GM12878 (cell line): ENCODE results near the gene DISC1. TPM values are rescaled to one million over a fixed set of nuclear protein-coding genes. Genes with fewer than 3 reads are reported as not detected.

Source experiments
- ATAC-seq: fragments of 200-7000 bp; cut with Tn5 transposase; 3 replicates; pipeline ENCODE4 v1.9.1; 2020; ENCODE audit warnings: mild to moderate bottlenecking, moderate library complexity
- BruUV-seq: library from RNA; stranded (reverse); fragments of 400-500 nt; replicated peaks from 2 replicates; lab custom pipeline; 2021; lab: Mats Ljungman, UMichigan
- CTCF ChIA-PET: fragments of 300-600 bp; sonication (Branson Sonifier 250); formaldehyde crosslinking; extraction: SDS; loops from one replicate; lab custom pipeline; 2021; ENCODE audit warnings: inconsistent platforms; lab: Yijun Ruan, JAX
- POLR2A ChIA-PET: fragments of 350-600 bp; formaldehyde crosslinking; extraction: SDS; loops from one replicate; lab custom pipeline; 2021; ENCODE audit warnings: inconsistent platforms; lab: Charles Lee
- RAD21 ChIA-PET: fragments of 300-600 bp; sonication (Branson Sonifier 250); formaldehyde crosslinking; loops from one replicate; lab custom pipeline; 2023; ENCODE audit warnings: antibody characterized with exemption; ENCODE audit not compliant: unreplicated experiment; lab: Charles Lee
- SMC1A ChIA-PET: fragments of 300-600 bp; sonication (Branson Sonifier 250); formaldehyde crosslinking; loops from one replicate; lab custom pipeline; 2023; ENCODE audit not compliant: unreplicated experiment, uncharacterized antibody; lab: Charles Lee
- DNase-seq: peaks from one replicate; pipeline ENCODE4 v3.0.0-alpha.2; 2011; ENCODE audit warnings: low read depth, low spot score
- FAIRE-seq: peaks from 3 replicates; lab custom pipeline; 2011; peaks lifted over from hg19 to GRCh38; lab: Jason Lieb, UNC
- H2AFZ ChIP-seq: 2 replicates; pipeline ENCODE4 v1.6.0; 2011; ENCODE audit warnings: low read depth, low read length, control low read depth; ENCODE audit not compliant: control insufficient read depth
- H3K27ac ChIP-seq: 2 replicates; pipeline ENCODE4 v1.5.1; 2011; ENCODE audit warnings: control low read depth; ENCODE audit not compliant: control insufficient read depth, insufficient read depth
- H3K27me3 ChIP-seq, 2 experiments: replicated peaks in 1 of 2; 2 replicates each; pipeline versions ENCODE4 v1.6.0 to v1.6.1; 2011; ENCODE audit warnings: low read length in 1 of 2; ENCODE audit not compliant: control insufficient read depth in 2 of 2, insufficient read depth in 2 of 2
- H3K36me3 ChIP-seq, 2 experiments: 2 replicates each; pipeline ENCODE4 v1.5.1; 2011; ENCODE audit warnings: low read length in 1 of 2; ENCODE audit not compliant: control insufficient read depth in 2 of 2, insufficient read depth in 2 of 2
- H3K4me1 ChIP-seq: 2 replicates; pipeline ENCODE4 v1.6.1; 2011; ENCODE audit warnings: mild to moderate bottlenecking, low read length, moderate library complexity, mixed read lengths; ENCODE audit not compliant: control insufficient read depth, insufficient read depth
- H3K4me2 ChIP-seq: 2 replicates; pipeline ENCODE4 v1.6.0; 2011; ENCODE audit warnings: control low read depth; ENCODE audit not compliant: control insufficient read depth, insufficient read depth
- H3K4me3 ChIP-seq: fragments of 200-600 bp; sonication (generic); 2 replicates; pipeline ENCODE4 v1.5.1; 2016
- H3K79me2 ChIP-seq: 2 replicates; pipeline ENCODE4 v1.6.0; 2011; ENCODE audit warnings: low read length; ENCODE audit not compliant: control insufficient read depth, insufficient read depth
- H3K9ac ChIP-seq: 2 replicates; pipeline ENCODE4 v1.8.0; 2011; ENCODE audit warnings: low read length, control low read depth, mixed read lengths; ENCODE audit not compliant: control insufficient read depth, insufficient read depth
- H3K9me3 ChIP-seq: replicated peaks from 3 replicates; pipeline ENCODE4 v1.5.1; 2011; ENCODE audit warnings: mild to moderate bottlenecking, low read length; ENCODE audit not compliant: control insufficient read depth, insufficient read depth
- H4K20me1 ChIP-seq: 2 replicates; pipeline ENCODE4 v1.6.0; 2011; ENCODE audit not compliant: control insufficient read depth, insufficient read depth
- BCL3 ChIP-seq: IDR thresholded peaks from 2 replicates; pipeline ENCODE4 v1.6.1; 2011; ENCODE audit warnings: borderline replicate concordance, low read depth, mild to moderate bottlenecking, moderate library complexity, low read length; ENCODE audit not compliant: insufficient read depth, poor library complexity, severe bottlenecking
- HCFC1 ChIP-seq: fragments of 150-350 bp; IDR thresholded peaks from 2 replicates; pipeline ENCODE4 v1.6.1; 2014; ENCODE audit warnings: low read length
- IRF4 ChIP-seq: IDR thresholded peaks from 2 replicates; pipeline ENCODE4 v1.6.1; 2011; ENCODE audit warnings: low read depth, low read length
- NFIC ChIP-seq: IDR thresholded peaks from 2 replicates; pipeline ENCODE4 v1.6.1; 2012; ENCODE audit warnings: low read depth, mild to moderate bottlenecking, inconsistent platforms, low read length, moderate library complexity
- WGBS: methylation state at CpG from one replicate; pipeline ENCODE4 v1.1.6; 2016; ENCODE audit warnings: low lambda C conversion rate; ENCODE audit not compliant: insufficient replicate concordance, insufficient coverage; ENCODE audit errors: missing lambda C conversion rate; 5-methylcytosine and 5-hydroxymethylcytosine counted together
- in situ Hi-C: fragments of 300-500 bp; cut with MboI; formaldehyde crosslinking; loops from 9 replicates; pipeline ENCODE4 v1.14.3; 2018; ENCODE audit warnings: mixed read lengths
- intact Hi-C: fragments of 100-400 bp; cut with micrococcal nuclease; formaldehyde crosslinking; loops from one replicate; pipeline ENCODE4 v1.14.2; 2022; ENCODE audit not compliant: unreplicated experiment
- polyA plus RNA-seq, 11 experiments: library from polyadenylated mRNA; depleted of rRNA in 4 of 11; unstranded in 6 of 11; stranded (reverse) in 5 of 11; fragments of >200 nt; fragmentation: Nextera tagmentation in 4 of 11; fragmentation: Illumina TruSeq in 1 of 11; extraction: Ambion mirVana in 4 of 11; extraction: Trizol in 1 of 11; gene quantifications; 1 replicate in 1 of 11; 2 replicates in 10 of 11; pipeline versions ENCODE4 v1.2.1 to v1.2.3, GENCODE V29; 2011 to 2016; ENCODE audit warnings: inconsistent platforms in 2 of 11, missing spikeins in 2 of 11, low read depth in 1 of 11
- total RNA-seq, 4 experiments: library from RNA; depleted of rRNA in 3 of 4; stranded (reverse); fragments of >200 nt in 3 of 4; fragmentation: Illumina TruSeq in 1 of 4; extraction: Trizol in 1 of 4; gene quantifications; 2 replicates each; pipeline versions ENCODE4 v1.2.1 to v1.2.3, GENCODE V29; 2013 to 2021
- TF ChIP-seq, protein P1 (sequence below): fragments of 450-650 bp; IDR thresholded peaks from 2 replicates; pipeline ENCODE4 v1.6.1; 2017; ENCODE audit warnings: mild to moderate bottlenecking

The DISC1 gene
- total and polyA plus RNA-seq, 10 of the 15 experiments (the other 5 are each of a cell fraction or from before 2014, with no cell fraction given) = 0.05 to 0.72 (median 0.19) TPM; not detected in 1

GRCh38 chr1:231857609-231858135 lies 231.1 kb downstream of the DISC1 start:
- H4K20me1 ChIP-seq = no peaks in the 10 kb centered on the region
- H3K4me2 ChIP-seq = no peak overlapping the region
- BruUV-seq = no TSS peak
- POLR2A ChIA-PET = no interaction called here
- TF ChIP-seq HCFC1 (no peak), NFIC (no peak), IRF4 (no peak), BCL3 (no peak)
- TF ChIP-seq, protein P1, sequence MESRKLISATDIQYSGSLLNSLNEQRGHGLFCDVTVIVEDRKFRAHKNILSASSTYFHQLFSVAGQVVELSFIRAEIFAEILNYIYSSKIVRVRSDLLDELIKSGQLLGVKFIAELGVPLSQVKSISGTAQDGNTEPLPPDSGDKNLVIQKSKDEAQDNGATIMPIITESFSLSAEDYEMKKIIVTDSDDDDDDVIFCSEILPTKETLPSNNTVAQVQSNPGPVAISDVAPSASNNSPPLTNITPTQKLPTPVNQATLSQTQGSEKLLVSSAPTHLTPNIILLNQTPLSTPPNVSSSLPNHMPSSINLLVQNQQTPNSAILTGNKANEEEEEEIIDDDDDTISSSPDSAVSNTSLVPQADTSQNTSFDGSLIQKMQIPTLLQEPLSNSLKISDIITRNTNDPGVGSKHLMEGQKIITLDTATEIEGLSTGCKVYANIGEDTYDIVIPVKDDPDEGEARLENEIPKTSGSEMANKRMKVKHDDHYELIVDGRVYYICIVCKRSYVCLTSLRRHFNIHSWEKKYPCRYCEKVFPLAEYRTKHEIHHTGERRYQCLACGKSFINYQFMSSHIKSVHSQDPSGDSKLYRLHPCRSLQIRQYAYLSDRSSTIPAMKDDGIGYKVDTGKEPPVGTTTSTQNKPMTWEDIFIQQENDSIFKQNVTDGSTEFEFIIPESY = no peak
- TF ChIP-seq, all 136 proteins: peak for 0
- no peak overlapping the region for H3K4me3 ChIP-seq
- H3K27me3 ChIP-seq = no peaks in the 10 kb centered on the region; a peak in 1 of 4 replicates
- H3K9ac ChIP-seq = no peak overlapping the region
- in situ Hi-C loops = no loop called here
- no peak overlapping the region for H2AFZ ChIP-seq
- H3K36me3 ChIP-seq = no peaks in the 10 kb centered on the region
- WGBS = 73% methylated on average over 8 of the region's 8 CpGs
- H3K79me2 ChIP-seq = no peaks in the 10 kb centered on the region
- intact Hi-C loops = no loop called here
- no peak overlapping the region for H3K27ac ChIP-seq
- ATAC-seq = no peak
- SMC1A ChIA-PET = no interaction called here
- H3K4me1 ChIP-seq = no peaks in the 10 kb centered on the region
- FAIRE-seq = no peak
- no peak for DNase-seq
- RAD21 ChIA-PET = no interaction called here
- CTCF ChIA-PET = interaction anchor here (1.6 kb wide), 1 partner anchor 10 kb away, joined by 7 read pairs; no protein-coding TSS in a partner anchor
- H3K9me3 ChIP-seq = no peaks in the 10 kb centered on the region
